OCI-LY7 (cell line): ENCODE measurements around the gene SEMA3G. TPM values are rescaled to one million over a fixed set of nuclear protein-coding genes. Genes with fewer than 3 reads are reported as not detected.

Experiments used
- BruUV-seq: library from RNA; stranded (reverse); fragments of 400-500 nt; replicated peaks from 2 replicates; lab custom pipeline; 2021; lab: Mats Ljungman, UMichigan
- CTCF ChIA-PET: fragments of 300-600 bp; sonication (Branson Sonifier 250); formaldehyde crosslinking; loops from one replicate; lab custom pipeline; 2022; ENCODE audit warnings: antibody characterized with exemption; ENCODE audit not compliant: unreplicated experiment; lab: Charles Lee
- POLR2A ChIA-PET: fragments of 300-600 bp; sonication (Branson Sonifier 250); formaldehyde crosslinking; loops from one replicate; lab custom pipeline; 2022; ENCODE audit warnings: antibody characterized with exemption; lab: Charles Lee
- DNase-seq: peaks from one replicate; pipeline ENCODE4 v3.0.0-alpha.2; 2015; ENCODE audit warnings: low spot score
- H2AFZ ChIP-seq: fragments of 200-600 bp; sonication (generic), shearing (Covaris generic); 2 replicates; pipeline ENCODE4 v1.6.1; 2014; ENCODE audit warnings: mild to moderate bottlenecking, antibody characterized with exemption, low read length, moderate library complexity
- H3K27ac ChIP-seq: fragments of 200-600 bp; sonication (generic); 2 replicates; pipeline ENCODE4 v1.5.1; 2014; ENCODE audit warnings: mixed run types, low read depth, mild to moderate bottlenecking, moderate library complexity, low read length, inconsistent platforms; ENCODE audit not compliant: poor library complexity, severe bottlenecking
- H3K36me3 ChIP-seq: fragments of 200-600 bp; sonication (generic); 2 replicates; pipeline ENCODE4 v1.6.1; 2014; ENCODE audit warnings: mild to moderate bottlenecking, antibody characterized with exemption, low read length, moderate library complexity, mixed read lengths; ENCODE audit not compliant: insufficient read depth
- H3K4me1 ChIP-seq: fragments of 200-600 bp; sonication (generic); 2 replicates; pipeline ENCODE4 v1.5.1; 2014; ENCODE audit warnings: mild to moderate bottlenecking, low read length; ENCODE audit not compliant: insufficient read depth, poor library complexity, severe bottlenecking
- H3K4me2 ChIP-seq: fragments of 200-600 bp; sonication (generic); 2 replicates; pipeline ENCODE4 v1.6.1; 2014; ENCODE audit warnings: mild to moderate bottlenecking, low read length
- H3K4me3 ChIP-seq: fragments of 200-600 bp; sonication (generic); 2 replicates; pipeline ENCODE4 v1.5.1; 2014; ENCODE audit warnings: mild to moderate bottlenecking, low read depth, low read length; ENCODE audit not compliant: poor library complexity, severe bottlenecking
- H3K79me2 ChIP-seq: fragments of 200-600 bp; sonication (generic); 2 replicates; pipeline ENCODE4 v1.6.1; 2016; ENCODE audit warnings: low read depth, mild to moderate bottlenecking, low read length, moderate library complexity, mixed read lengths; ENCODE audit not compliant: insufficient read depth
- H3K9me2 ChIP-seq: fragments of 200-600 bp; sonication (generic); 2 replicates; pipeline ENCODE4 v1.6.1; 2016; ENCODE audit warnings: mild to moderate bottlenecking, low read length, mixed read lengths; ENCODE audit not compliant: insufficient read depth
- H3K9me3 ChIP-seq: fragments of 200-600 bp; sonication (generic); 2 replicates; pipeline ENCODE4 v1.6.1; 2014; ENCODE audit warnings: mild to moderate bottlenecking, mixed run types, low read length, mixed read lengths
- H4K20me1 ChIP-seq: fragments of 200-600 bp; sonication (generic); 2 replicates; pipeline ENCODE4 v1.6.1; 2014; ENCODE audit warnings: mild to moderate bottlenecking, antibody characterized with exemption, low read length, moderate library complexity, mixed read lengths; ENCODE audit not compliant: insufficient read depth
- CTCF ChIP-seq: fragments of 200-600 bp; sonication (generic); conservative IDR thresholded peaks from 2 replicates; pipeline ENCODE4 v1.5.1; 2014; ENCODE audit warnings: mild to moderate bottlenecking, antibody characterized with exemption, low read length, moderate library complexity, mixed read lengths
- EZH2phosphoT487 ChIP-seq: fragments of 200-600 bp; sonication (generic); IDR thresholded peaks from 2 replicates; pipeline ENCODE4 v1.6.1; 2018; ENCODE audit warnings: low read depth, borderline replicate concordance, mild to moderate bottlenecking, mixed run types, antibody characterized with exemption, low read length, moderate library complexity, mixed read lengths
- intact Hi-C: fragments of 100-400 bp; cut with micrococcal nuclease; formaldehyde crosslinking; loops from one replicate; pipeline ENCODE4 v1.10.0; 2022; ENCODE audit not compliant: unreplicated experiment
- total RNA-seq, 2 experiments: library from RNA; depleted of rRNA in 1 of 2; stranded (reverse); fragments of >200 nt in 1 of 2; shearing (Covaris generic) in 1 of 2; gene quantifications; 2 replicates each; pipeline ENCODE4 v1.2.3, GENCODE V29; 2014 to 2022

SEMA3G gene
- total RNA-seq, 2 experiments from 2014 or later = not detected

DNA sequence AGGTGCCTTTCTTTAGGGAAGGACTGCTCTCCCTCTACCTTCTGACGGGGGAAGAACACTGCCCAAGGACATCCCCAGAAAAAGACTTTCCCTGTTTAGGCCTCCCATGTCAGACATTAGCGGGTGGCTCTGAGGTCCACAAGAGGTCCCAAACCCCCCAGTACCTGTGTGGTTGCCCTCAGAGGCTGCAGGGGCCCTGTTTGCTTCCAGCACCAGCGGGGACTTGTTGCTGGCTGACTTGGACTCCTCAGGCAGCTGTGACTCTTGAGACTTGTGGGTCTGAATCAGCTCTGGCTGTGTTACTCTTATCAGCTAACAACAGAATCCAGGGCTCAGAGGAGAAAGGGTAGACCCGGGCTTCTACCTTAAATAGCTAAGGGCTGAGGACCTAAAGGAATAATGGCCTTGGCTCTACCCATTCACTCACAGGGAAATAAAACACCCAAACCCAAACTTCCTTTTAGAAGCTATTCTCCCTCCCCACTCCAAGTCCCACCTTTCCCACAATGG is 39.2 kb downstream of the SEMA3G start:
- ChIA-PET CTCF (no interaction called here), POLR2A (interaction anchor here (0.6 to 0.7 kb wide), 3 partner anchors 394 to 528 kb away, joined by 3 to 4 read pairs (median 3); no protein-coding TSS in a partner anchor)
- intact Hi-C loops = no loop called here
- Histone ChIP-seq H3K36me3 (peaks cover 81% of the 10 kb centered on the region), H2AFZ (no peak overlapping the region), H3K9me3 (no peaks in the 10 kb centered on the region), H3K4me3 (no peak overlapping the region), H3K27ac (no peak overlapping the region), H4K20me1 (no peaks in the 10 kb centered on the region), H3K4me1 (peaks cover 11% of the 10 kb centered on the region), H3K79me2 (peaks cover 19% of the 10 kb centered on the region), H3K4me2 (no peak overlapping the region), H3K9me2 (no peaks in the 10 kb centered on the region)
- TF ChIP-seq EZH2phosphoT487 (no peak), CTCF (no peak)
- no TSS peak for BruUV-seq
- DNase-seq = no peak

DNA sequence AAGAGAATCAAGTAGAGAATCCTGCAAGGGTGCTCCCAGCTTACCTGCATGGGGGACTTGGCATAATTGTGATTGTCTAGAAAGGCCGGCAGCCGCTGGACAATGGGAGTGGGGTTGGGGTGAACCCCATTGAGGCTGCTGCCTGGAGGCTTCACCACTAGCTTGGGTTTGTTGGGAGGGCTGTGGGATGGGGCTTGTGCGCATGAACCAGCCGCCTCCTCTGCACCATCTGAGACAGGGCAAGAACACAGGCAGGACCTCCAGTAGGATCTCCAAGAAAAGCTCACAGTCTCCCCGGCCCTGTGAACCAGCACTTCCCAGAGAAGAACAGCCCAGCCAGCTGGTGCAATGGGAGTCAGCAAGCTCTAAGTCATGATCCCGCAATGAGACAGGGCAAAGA is 39.8 kb downstream of the SEMA3G start:
- no peaks in the 10 kb centered on the region for H3K9me3 ChIP-seq
- no peak overlapping the region for H3K27ac ChIP-seq
- POLR2A ChIA-PET = interaction anchor here (0.6 kb wide), 2 partner anchors 153 to 229 kb away, joined by 4 read pairs; no protein-coding TSS in a partner anchor
- CTCF ChIA-PET = no interaction called here
- BruUV-seq = no TSS peak
- H3K79me2 ChIP-seq = peaks cover 19% of the 10 kb centered on the region
- DNase-seq = no peak
- no peak overlapping the region for H3K4me3 ChIP-seq
- no peaks in the 10 kb centered on the region for H3K9me2 ChIP-seq
- no peak overlapping the region for H2AFZ ChIP-seq
- no peaks in the 10 kb centered on the region for H4K20me1 ChIP-seq
- peaks cover 11% of the 10 kb centered on the region for H3K4me1 ChIP-seq
- TF ChIP-seq CTCF = no peak
- TF ChIP-seq EZH2phosphoT487 = no peak
- H3K4me2 ChIP-seq = no peak overlapping the region
- intact Hi-C loops = no loop called here
- peaks cover 87% of the 10 kb centered on the region for H3K36me3 ChIP-seq

- H3K4me2 ChIP-seq = no peak overlapping the region
- BruUV-seq = no TSS peak
- H2AFZ ChIP-seq = no peak overlapping the region
- H3K9me2 ChIP-seq = no peaks in the 10 kb centered on the region
- intact Hi-C loops = no loop called here
- H3K79me2 ChIP-seq = peaks cover 17% of the 10 kb centered on the region
- H3K4me1 ChIP-seq = peaks cover 11% of the 10 kb centered on the region
- ChIA-PET POLR2A (no interaction called here), CTCF (no interaction called here)
- peaks cover 92% of the 10 kb centered on the region for H3K36me3 ChIP-seq
- H4K20me1 ChIP-seq = no peaks in the 10 kb centered on the region
- no peak overlapping the region for H3K27ac ChIP-seq
- no peaks in the 10 kb centered on the region for H3K9me3 ChIP-seq
- DNase-seq = no peak
- no peak overlapping the region for H3K4me3 ChIP-seq
- TF ChIP-seq CTCF (no peak), EZH2phosphoT487 (no peak)
Observed at GRCh38 chr3:52404391-52404790, 40.5 kb downstream of the SEMA3G start.
